Measurements from ENCODE around the gene CASZ1. TPM values are rescaled to one million over a fixed set of nuclear protein-coding genes. Genes with fewer than 3 reads are reported as not detected.

The CASZ1 gene
- total and polyA plus RNA-seq, 2 donors (not counting 3 experiments of a cell fraction or from before 2014, with no cell fraction given) = 1.5 to 5.2 TPM

- Histone ChIP-seq H3K4me3 (replicated peaks in 1 of 3; ENCODE audit: insufficient read depth in 1 of 3, low read depth in 1 of 3, low read length in 3 of 3) (no peak overlapping the region), H4K20me1 (replicated peaks; ENCODE audit: control insufficient read depth, extremely low read depth, insufficient read depth, low read length) (no peaks in the 10 kb centered on the region), H3K36me3 (ENCODE audit: control insufficient read depth in 2 of 2, extremely low read depth in 1 of 2, insufficient read depth in 2 of 2, low read length in 2 of 2) (peaks cover 0 to 11% of the 10 kb centered on the region in 2 experiments), H3K27ac (ENCODE audit: insufficient read depth, low read depth, low read length) (no peak overlapping the region), H3K4me2 (ENCODE audit: insufficient read depth, low read length) (no peak overlapping the region), H3K9ac (replicated peaks; ENCODE audit: extremely low read depth, insufficient read depth, low read length) (no peak overlapping the region), H2AFZ (ENCODE audit: low read depth, low read length) (no peak overlapping the region), H3K27me3 (ENCODE audit: control insufficient read depth in 2 of 2, insufficient read depth in 2 of 2, low read length in 2 of 2) (no peaks in the 10 kb centered on the region), H3K4me1 (ENCODE audit: control insufficient read depth, extremely low read depth, insufficient read depth, low read length) (no peaks in the 10 kb centered on the region), H3K79me2 (ENCODE audit: control insufficient read depth, insufficient read depth, low read length) (no peaks in the 10 kb centered on the region), H3K9me3 (replicated peaks; ENCODE audit: control insufficient read depth, insufficient read depth, low read length) (no peaks in the 10 kb centered on the region), H3K9me1 (replicated peaks; ENCODE audit: control insufficient read depth, extremely low read depth, insufficient read depth, low read length) (no peaks in the 10 kb centered on the region)
- DNase-seq (ENCODE audit: low read depth, low spot score) = no peak
- TF ChIP-seq POLR2A (IDR thresholded peaks at IDR 0.05; ENCODE audit: low read depth, low read length) (no peak), POLR2AphosphoS5 (IDR thresholded peaks at IDR 0.05; ENCODE audit: insufficient read depth, low read depth, low read length) (no peak), JUN (IDR thresholded peaks at IDR 0.05; ENCODE audit: borderline replicate concordance, insufficient read depth, insufficient read length, low read depth) (no peak), GATA2 (IDR thresholded peaks at IDR 0.05; ENCODE audit: insufficient read depth, insufficient read length, low read depth, low read length) (no peak), MAX (IDR thresholded peaks at IDR 0.05; ENCODE audit: insufficient read depth, insufficient read length) (no peak), CTCF (IDR thresholded peaks at IDR 0.05; ENCODE audit: extremely low read depth in 1 of 2, insufficient read depth in 1 of 2, low read depth in 1 of 2, low read length in 2 of 2) (no peak), EZH2 (IDR thresholded peaks at IDR 0.05; ENCODE audit: borderline replicate concordance, low read depth, low read length, severe bottlenecking) (no peak), MYC (IDR thresholded peaks at IDR 0.05; ENCODE audit: low read depth, low read length) (no peak), FOS (IDR thresholded peaks at IDR 0.05; ENCODE audit: borderline replicate concordance, insufficient read depth, low read length) (no peak)
- dilution Hi-C loops (cut with MboI; ENCODE audit: extremely low pct_ligation_motif_present, low sequenced_read_pairs) = no loop called here
- ChIA-PET CTCF (no interaction called here), POLR2A (no interaction called here)
- intact Hi-C loops (cut with micrococcal nuclease) = no loop called here
- no peak for FAIRE-seq
- no TSS peak for BruUV-seq (replicated peaks)
Measured at GRCh38 chr1:10625554-10625953, 170.9 kb downstream of the CASZ1 start.
